ENCODE measurements around the gene RUNDC1.

The RUNDC1 gene

DNA sequence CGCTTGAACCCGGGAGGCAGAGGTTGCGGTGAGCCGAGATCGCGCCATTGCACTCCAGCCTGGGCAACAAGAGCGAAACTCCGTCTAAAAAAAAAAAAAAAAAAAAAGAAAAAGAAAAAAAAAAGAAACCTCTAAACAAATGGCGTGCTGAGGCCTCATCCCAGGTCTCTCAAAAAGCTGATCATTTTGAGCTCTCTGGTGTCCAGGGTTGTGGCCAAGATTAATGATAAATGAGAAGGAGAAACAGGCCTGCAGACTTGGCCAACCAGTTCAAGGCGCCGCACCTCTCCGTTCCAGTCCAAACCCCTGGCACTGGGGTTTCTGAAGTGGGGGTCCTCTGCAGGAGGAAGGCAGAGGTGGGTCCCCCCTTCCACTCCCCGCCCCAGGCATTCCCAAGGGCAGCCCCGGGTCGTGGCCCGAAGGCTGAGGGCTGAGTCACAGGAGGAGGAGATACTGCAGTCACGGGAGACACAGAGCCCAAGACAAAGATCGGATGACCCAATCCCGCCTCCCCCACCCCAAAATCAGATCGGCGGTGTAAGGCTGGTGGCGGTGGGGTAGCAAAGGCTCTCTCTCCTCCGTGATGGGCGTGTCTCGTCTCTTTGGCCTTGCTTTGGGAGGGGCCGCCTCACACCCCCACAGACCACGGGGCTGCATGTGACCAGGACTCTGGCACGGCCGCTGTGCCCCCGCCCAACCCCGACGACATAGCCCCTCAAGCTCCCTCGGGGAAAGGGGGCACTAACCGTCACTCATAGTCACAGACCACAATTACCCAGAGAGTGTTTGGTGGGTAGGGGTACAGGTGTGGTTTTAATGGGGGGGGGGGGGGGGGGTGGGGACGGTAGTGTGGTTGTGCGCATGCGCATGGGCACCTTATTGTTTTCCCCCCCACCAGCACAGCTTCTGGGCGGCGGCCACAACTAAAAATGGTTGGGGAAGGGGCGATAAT is 40.7 kb downstream of the RUNDC1 start (continued):
- TF ChIP-seq ZBTB21 (tag by site-specific recombination; IDR thresholded peaks at IDR 0.05) (no peak; the same call in 1 of the 2 replicates), OVOL3 (tag by site-specific recombination; IDR thresholded peaks at IDR 0.05) (no peak), KLF9 (tag by site-specific recombination; IDR thresholded peaks at IDR 0.05; ENCODE audit: low read depth) (peak; percentile 85), ZNF704 (tag by site-specific recombination; IDR thresholded peaks at IDR 0.05) (no peak), ZBTB17 (tag by site-specific recombination; IDR thresholded peaks at IDR 0.05) (peak; percentile 62), ZNF670 (tag by site-specific recombination; IDR thresholded peaks at IDR 0.05; ENCODE audit: low read depth) (no peak), ZSCAN5A (tag by site-specific recombination; IDR thresholded peaks at IDR 0.05) (no peak), TSHZ1 (tag by site-specific recombination; IDR thresholded peaks at IDR 0.05; ENCODE audit: borderline replicate concordance) (peak; percentile 21; the same call in 1 of the 2 replicates), ZNF521 (tag by site-specific recombination; IDR thresholded peaks at IDR 0.05) (no peak), HOXD13 (CRISPR knock-in tag; IDR thresholded peaks at IDR 0.05; ENCODE audit: borderline replicate concordance) (no peak), ZNF18 (tag by site-specific recombination; IDR thresholded peaks at IDR 0.05) (no peak), ZNF302 (tag by site-specific recombination; IDR thresholded peaks at IDR 0.05; ENCODE audit: low read depth) (no peak), ZNF596 (tag by site-specific recombination; IDR thresholded peaks at IDR 0.05) (no peak), ZNF155 (tag by site-specific recombination; IDR thresholded peaks at IDR 0.05) (no peak), FEZF1 (tag by site-specific recombination; IDR thresholded peaks at IDR 0.05) (no peak), ZSCAN18 (tag by site-specific recombination; IDR thresholded peaks at IDR 0.05) (no peak), SCRT1 (tag by site-specific recombination; IDR thresholded peaks at IDR 0.05; ENCODE audit: borderline replicate concordance) (no peak), ZNF664 (tag by site-specific recombination; IDR thresholded peaks at IDR 0.05) (no peak), GLIS2 (tag by site-specific recombination; IDR thresholded peaks at IDR 0.05) (peak; percentile 68; the same call in 1 of the 2 replicates), ZFHX2 (tag by site-specific recombination; conservative IDR thresholded peaks at IDR 0.05) (no peak), ZNF843 (tag by site-specific recombination; IDR thresholded peaks at IDR 0.05) (no peak), ZNF645 (tag by site-specific recombination; IDR thresholded peaks at IDR 0.05) (no peak), GLI4 (tag by site-specific recombination; IDR thresholded peaks at IDR 0.05) (no peak), ZSCAN23 (tag by site-specific recombination; IDR thresholded peaks at IDR 0.05) (no peak)
- TF ChIP-seq, protein P1, sequence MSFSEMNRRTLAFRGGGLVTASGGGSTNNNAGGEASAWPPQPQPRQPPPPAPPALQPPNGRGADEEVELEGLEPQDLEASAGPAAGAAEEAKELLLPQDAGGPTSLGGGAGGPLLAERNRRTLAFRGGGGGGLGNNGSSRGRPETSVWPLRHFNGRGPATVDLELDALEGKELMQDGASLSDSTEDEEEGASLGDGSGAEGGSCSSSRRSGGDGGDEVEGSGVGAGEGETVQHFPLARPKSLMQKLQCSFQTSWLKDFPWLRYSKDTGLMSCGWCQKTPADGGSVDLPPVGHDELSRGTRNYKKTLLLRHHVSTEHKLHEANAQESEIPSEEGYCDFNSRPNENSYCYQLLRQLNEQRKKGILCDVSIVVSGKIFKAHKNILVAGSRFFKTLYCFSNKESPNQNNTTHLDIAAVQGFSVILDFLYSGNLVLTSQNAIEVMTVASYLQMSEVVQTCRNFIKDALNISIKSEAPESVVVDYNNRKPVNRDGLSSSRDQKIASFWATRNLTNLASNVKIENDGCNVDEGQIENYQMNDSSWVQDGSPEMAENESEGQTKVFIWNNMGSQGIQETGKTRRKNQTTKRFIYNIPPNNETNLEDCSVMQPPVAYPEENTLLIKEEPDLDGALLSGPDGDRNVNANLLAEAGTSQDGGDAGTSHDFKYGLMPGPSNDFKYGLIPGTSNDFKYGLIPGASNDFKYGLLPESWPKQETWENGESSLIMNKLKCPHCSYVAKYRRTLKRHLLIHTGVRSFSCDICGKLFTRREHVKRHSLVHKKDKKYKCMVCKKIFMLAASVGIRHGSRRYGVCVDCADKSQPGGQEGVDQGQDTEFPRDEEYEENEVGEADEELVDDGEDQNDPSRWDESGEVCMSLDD (tag by site-specific recombination; IDR thresholded peaks at IDR 0.05) = peak; percentile 84

Measured in HEK293 (cell line).